Type B pancreatic cell (in vitro differentiated cells): ENCODE results near the gene PNPLA1. TPM values are rescaled to one million over a fixed set of nuclear protein-coding genes. Genes with fewer than 3 reads are reported as not detected.

ENCODE experiments used
- DNase-seq: peaks from one replicate; pipeline ENCODE4 v3.0.0; 2021; ENCODE audit warnings: mixed read lengths; ENCODE audit not compliant: unreplicated experiment; ENCODE audit errors: extremely low spot score
- H3K27ac Mint-ChIP-seq: 2 replicates; pipeline ENCODE4 v1.8.0; 2021; ENCODE audit warnings: mild to moderate bottlenecking, mixed read lengths
- H3K27me3 Mint-ChIP-seq: 2 replicates; pipeline ENCODE4 v1.8.0; 2021; ENCODE audit warnings: mixed read lengths
- H3K36me3 Mint-ChIP-seq: 2 replicates; pipeline ENCODE4 v1.8.0; 2021; ENCODE audit warnings: mixed read lengths
- H3K4me1 Mint-ChIP-seq: one replicate; pipeline ENCODE4 v1.8.0; 2021; ENCODE audit warnings: mixed read lengths; ENCODE audit not compliant: unreplicated experiment
- H3K4me3 Mint-ChIP-seq: 2 replicates; pipeline ENCODE4 v1.8.0; 2021; ENCODE audit warnings: mild to moderate bottlenecking, mixed read lengths
- H3K9me3 Mint-ChIP-seq: 2 replicates; pipeline ENCODE4 v1.8.0; 2021; ENCODE audit warnings: mixed read lengths
- total RNA-seq: library from RNA; stranded (reverse); gene quantifications from 2 replicates; pipeline ENCODE4 v1.2.1, GENCODE V29; 2021; ENCODE audit warnings: low replicate concordance
- TF ChIP-seq, protein P1 (sequence below): fragments of 200-600 bp; sonication (generic); conservative IDR thresholded peaks from 2 replicates; pipeline ENCODE4 v1.5.0; 2021; ENCODE audit warnings: antibody characterized with exemption, mild to moderate bottlenecking

The PNPLA1 gene
- total RNA-seq, 1 donor from 2014 or later = 0.12 TPM

DNA sequence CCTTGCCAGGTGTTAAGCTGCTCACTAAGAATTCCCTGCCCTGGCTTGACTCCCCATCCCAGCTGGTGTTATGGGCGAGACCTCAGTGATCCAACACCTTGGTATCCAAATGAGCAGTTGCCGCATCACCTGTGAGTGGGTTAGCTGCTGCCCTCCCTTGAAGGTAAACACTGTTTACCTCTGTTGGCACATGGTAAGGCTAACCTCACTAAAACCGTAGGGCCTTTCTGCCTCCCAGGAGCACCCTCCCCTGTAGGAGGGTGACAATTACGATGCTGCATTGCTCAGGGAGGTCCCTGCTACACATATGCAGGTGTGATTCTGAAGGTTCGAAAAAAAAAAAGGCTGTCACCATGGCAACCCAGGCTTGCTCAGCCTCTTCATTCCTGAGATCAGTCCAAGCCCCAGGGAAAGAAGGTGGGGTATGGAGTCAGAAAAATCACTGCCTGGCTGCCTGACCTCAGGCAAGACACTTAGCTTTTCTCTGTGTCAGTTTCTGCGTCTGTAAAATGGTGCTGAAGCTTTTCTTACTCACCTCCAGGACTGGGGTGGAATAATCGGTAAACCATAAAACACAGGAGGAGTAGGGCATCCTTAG lies 19.5 kb downstream of the PNPLA1 start:
- Mint-ChIP-seq H3K27ac (peak overlapping the region; percentile 63), H3K4me1 (no peaks in the 10 kb centered on the region), H3K9me3 (no peaks in the 10 kb centered on the region), H3K27me3 (peaks cover 27% of the 10 kb centered on the region), H3K36me3 (no peaks in the 10 kb centered on the region), H3K4me3 (no peak overlapping the region)
- TF ChIP-seq, protein P1, sequence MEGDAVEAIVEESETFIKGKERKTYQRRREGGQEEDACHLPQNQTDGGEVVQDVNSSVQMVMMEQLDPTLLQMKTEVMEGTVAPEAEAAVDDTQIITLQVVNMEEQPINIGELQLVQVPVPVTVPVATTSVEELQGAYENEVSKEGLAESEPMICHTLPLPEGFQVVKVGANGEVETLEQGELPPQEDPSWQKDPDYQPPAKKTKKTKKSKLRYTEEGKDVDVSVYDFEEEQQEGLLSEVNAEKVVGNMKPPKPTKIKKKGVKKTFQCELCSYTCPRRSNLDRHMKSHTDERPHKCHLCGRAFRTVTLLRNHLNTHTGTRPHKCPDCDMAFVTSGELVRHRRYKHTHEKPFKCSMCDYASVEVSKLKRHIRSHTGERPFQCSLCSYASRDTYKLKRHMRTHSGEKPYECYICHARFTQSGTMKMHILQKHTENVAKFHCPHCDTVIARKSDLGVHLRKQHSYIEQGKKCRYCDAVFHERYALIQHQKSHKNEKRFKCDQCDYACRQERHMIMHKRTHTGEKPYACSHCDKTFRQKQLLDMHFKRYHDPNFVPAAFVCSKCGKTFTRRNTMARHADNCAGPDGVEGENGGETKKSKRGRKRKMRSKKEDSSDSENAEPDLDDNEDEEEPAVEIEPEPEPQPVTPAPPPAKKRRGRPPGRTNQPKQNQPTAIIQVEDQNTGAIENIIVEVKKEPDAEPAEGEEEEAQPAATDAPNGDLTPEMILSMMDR = no peak
- DNase-seq = no peak

DNA sequence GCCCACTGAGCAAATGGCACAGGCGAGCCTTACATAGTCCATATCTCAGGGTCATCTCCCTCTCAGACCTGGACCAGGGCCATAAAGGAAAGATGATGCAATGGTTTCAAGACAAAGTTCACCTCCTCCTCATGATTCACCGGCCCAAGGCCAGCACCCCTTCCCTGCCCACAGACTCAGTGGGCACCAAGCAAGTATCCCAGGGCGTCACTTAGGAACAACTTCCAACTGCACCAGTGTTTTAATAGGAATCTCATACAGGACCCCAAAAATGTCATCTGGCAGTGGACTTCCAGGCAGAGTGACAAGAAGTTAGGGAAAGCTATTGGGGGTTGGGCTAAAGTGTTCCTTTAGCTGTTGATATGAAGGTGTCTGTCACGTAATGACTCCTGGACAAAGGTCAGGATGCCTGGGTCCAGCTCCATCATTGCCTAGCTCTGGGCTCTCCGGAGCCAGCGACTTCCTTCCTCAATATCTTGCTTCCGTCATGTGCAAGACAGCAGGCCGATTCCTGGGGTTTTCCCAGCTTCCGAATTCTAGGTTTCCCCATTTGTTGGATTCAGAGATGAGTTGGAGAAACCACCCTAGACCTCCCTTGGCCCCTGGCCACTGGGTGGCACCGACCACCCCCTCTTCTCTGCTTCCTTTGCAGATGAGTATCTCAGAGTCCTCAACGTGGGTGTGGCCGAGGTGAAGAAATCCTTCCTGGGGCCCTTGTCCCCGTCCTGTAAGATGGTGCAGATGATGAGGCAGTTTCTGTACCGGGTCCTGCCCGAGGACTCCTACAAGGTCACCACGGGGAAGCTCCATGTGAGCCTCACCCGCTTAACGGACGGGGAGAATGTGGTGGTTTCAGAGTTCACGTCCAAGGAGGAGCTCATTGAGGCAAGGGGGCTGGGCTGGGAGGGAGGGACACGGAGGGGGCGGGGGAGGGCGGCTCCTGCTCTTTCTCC lies 21.1 kb downstream of the PNPLA1 start:
- no peak for DNase-seq
- Mint-ChIP-seq H3K27me3 (peaks cover 12% of the 10 kb centered on the region), H3K36me3 (no peaks in the 10 kb centered on the region), H3K27ac (no peak overlapping the region), H3K4me3 (no peak overlapping the region), H3K9me3 (no peaks in the 10 kb centered on the region), H3K4me1 (no peaks in the 10 kb centered on the region)
- TF ChIP-seq, protein P1 = no peak

DNA sequence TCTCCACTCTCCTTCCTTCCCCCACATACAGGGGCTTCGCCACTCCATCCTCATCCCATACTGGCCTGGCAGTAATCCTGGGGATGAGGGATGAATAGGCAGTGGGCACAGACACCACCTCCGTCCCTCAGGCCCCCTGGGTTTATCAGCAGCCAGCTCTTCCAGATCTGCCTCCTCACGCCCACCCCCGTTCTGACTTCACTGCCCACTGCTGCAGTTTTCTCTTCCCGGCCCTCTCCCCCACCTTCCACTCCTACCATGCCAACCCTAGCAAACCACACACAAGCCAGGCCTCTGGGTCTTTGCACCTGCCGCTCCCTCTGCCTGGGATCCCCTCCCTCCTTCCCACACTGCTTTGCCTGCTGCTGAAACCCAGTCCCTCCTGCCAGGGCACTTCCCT lies 22.3 kb downstream of the PNPLA1 start:
- H3K27ac Mint-ChIP-seq = no peak overlapping the region
- no peak overlapping the region for H3K4me3 Mint-ChIP-seq
- DNase-seq = no peak
- TF ChIP-seq, protein P1 = no peak
- no peaks in the 10 kb centered on the region for H3K9me3 Mint-ChIP-seq
- peaks cover 5% of the 10 kb centered on the region for H3K27me3 Mint-ChIP-seq
- no peaks in the 10 kb centered on the region for H3K36me3 Mint-ChIP-seq
- H3K4me1 Mint-ChIP-seq = no peaks in the 10 kb centered on the region

DNA sequence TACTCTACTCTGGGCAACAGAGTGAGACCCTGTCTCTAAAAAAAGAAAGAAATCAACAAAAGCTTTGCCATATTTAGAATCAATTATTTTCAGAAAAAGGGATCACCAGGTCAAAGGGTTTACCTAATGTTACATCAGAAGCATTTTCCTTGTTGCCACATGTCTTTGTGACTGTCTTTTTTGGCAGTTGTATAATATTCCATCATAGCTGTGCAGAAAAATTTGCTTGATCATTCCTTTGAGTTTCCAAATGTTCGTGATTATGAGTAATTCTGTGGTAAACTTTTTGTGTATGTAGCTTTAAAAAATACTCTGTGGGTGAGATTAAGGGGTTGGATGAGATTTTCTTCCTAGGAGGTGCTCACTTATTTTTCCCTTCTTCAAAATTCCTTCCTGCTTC lies 26.4 kb downstream of the PNPLA1 start:
- no peaks in the 10 kb centered on the region for H3K36me3 Mint-ChIP-seq
- no peaks in the 10 kb centered on the region for H3K9me3 Mint-ChIP-seq
- TF ChIP-seq, protein P1 = no peak
- no peaks in the 10 kb centered on the region for H3K4me1 Mint-ChIP-seq
- no peak for DNase-seq
- no peak overlapping the region for H3K4me3 Mint-ChIP-seq
- H3K27me3 Mint-ChIP-seq = no peaks in the 10 kb centered on the region
- H3K27ac Mint-ChIP-seq = no peak overlapping the region

DNA sequence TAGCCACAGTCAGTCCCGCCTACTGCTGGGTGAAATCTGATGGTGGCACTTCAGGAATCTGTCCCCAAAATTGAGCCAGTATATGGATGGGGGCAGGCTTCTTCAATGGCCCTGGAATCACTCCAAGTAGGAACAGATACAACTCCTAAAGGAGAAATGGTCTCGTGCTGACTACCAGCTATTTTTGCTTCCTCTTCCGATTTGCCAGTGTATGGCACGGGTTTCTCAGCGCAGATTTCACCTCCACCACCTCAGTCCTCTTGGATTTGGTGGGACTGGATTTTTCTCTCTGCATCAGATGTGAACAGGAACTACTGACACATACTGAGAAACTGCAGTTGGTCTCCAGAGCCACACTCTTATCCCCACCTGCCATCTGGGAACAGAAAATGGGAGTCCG lies 27.2 kb downstream of the PNPLA1 start:
- Mint-ChIP-seq H3K36me3 (no peaks in the 10 kb centered on the region), H3K4me1 (no peaks in the 10 kb centered on the region), H3K9me3 (no peaks in the 10 kb centered on the region), H3K27me3 (no peaks in the 10 kb centered on the region), H3K27ac (no peak overlapping the region), H3K4me3 (no peak overlapping the region)
- TF ChIP-seq, protein P1 = no peak
- DNase-seq = no peak
